ENCODE data around the gene ATAD1.
"Not testable (repeated sequence)": the region's sequence is repeated elsewhere in the genome, so short reads cannot be mapped to it uniquely, and the experiment has no call there.

GRCh38 chr10:87863951-87864495 lies 46.0 kb upstream of the ATAD1 start:
- not testable (repeated sequence) for TF ChIP-seq YY1 (IDR thresholded peaks at IDR 0.05; ENCODE audit: insufficient read depth, insufficient read length); ZNF274 (IDR thresholded peaks at IDR 0.05; ENCODE audit: low read depth, low read length); SUZ12 (IDR thresholded peaks at IDR 0.05; ENCODE audit: extremely low read depth, insufficient read depth, insufficient read length)
